ENCODE results near the gene LMAN2. TPM values are rescaled to one million over a fixed set of nuclear protein-coding genes. Genes with fewer than 3 reads are reported as not detected.
"Not testable (repeated sequence)": the region's sequence is repeated elsewhere in the genome, so short reads cannot be mapped to it uniquely, and the experiment has no call there.

Gene LMAN2
- total RNA-seq, 1 donor from 2014 or later: 88.9 TPM

DNA sequence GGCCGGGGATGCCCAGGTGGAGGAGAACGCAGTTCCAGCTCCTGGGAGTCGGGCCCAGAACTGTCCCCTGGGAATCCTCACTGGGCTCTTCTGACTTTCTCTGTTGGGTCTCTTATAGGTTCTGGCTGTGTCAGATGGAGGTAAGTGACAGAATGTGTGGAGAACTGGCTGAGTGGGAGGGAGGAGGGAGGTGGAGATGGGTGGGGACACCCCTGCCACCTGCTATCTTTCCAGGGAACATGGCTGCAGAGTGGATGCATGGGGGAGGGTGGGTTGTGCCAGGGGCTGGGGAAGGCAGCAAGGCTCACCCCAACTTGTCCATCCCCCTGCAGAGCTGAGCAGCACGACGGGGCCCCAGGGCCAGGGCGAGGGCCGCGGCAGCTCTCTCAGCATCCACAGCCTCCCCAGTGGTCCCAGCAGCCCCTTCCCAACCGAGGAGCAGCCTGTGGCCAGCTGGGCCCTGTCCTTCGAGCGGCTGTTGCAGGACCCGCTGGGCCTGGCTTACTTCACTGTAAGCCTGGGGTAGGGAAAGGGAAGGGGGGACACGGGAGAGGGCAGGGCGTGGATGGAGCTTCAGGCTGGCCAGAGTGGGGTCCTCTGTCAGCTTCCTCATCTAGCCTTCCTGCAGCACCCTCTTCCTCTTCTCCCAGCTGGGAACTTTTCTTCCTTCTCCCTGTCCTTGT, 14.5 kb upstream of the LMAN2 start:
- DNase-seq (ENCODE audit: low spot score in 2 of 2): no peak
- no peak for FAIRE-seq

DNA sequence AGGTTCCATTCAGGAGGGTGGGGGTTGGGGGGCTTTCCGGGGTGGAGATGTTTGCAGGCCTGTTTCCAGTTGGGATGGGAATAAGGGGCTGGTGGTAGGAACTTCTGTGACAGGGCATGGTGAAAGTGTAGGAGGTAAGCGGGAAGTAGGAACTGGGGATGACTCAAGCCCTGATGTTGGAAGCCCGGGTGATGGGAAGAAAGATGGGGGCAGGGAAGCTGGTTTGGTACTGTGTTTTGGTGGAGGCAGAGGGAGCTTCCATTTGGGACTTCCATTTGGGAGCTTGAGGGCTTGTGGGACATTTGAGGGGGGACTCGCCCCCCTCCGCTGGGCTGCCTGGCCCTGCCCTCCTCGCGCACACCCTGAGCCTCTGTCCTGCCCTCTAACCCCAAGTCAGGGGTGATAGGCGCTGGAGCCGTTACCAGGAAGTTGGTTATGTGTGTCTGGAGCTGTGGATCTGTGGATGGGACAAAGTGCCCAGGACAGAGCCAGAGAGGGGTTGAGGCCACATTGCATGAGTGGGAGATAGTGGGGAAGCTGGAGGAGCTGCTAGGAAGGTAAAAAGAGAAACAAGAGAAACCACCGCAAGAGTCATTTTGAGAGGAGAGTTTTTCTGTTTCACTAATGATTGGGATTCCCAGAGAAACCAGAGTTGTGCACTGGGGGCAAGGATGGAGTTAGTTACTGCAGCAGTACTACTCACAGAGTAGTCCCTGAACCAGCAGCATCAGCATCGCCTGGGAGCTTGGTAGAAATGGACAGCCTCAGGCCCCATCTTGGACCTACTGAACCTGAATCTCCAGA, 12.9 kb upstream of the LMAN2 start:
- DNase-seq (ENCODE audit: low spot score in 2 of 2) (no peak), FAIRE-seq (no peak)

DNA sequence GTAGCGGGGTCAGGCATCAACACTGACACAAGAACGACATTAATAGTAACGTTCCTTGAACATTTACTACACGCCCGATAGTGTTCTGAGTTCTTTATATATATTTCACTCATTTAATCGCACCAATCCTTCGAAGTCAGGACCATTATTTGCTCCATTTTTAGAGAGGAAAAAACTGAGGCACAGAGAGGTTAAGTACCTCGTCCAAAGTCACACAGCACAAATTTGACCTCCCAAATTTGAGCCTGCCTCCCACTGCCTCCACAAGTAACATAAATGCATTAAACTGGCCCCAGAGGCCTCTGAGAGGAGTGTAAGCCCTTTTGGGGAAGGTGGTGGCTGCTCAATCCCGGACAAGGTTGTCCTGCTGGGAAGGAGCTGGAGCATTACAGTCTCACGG, 12.1 kb upstream of the LMAN2 start:
- no peak for FAIRE-seq
- no peak for DNase-seq (ENCODE audit: low spot score in 2 of 2)

- DNase-seq (ENCODE audit: low spot score in 2 of 2) (peak in 1 of 2 donors; percentile 78), FAIRE-seq (no peak)
These were observed 11.4 kb upstream of the LMAN2 start for GRCh38 chr5:177362610-177363507.

GRCh38 chr5:177362292-177362609, 10.8 kb upstream of the LMAN2 start:
- DNase-seq (ENCODE audit: low spot score in 2 of 2) (no peak), FAIRE-seq (no peak)

GRCh38 chr5:177361418-177362291, 10.2 kb upstream of the LMAN2 start:
- DNase-seq (ENCODE audit: low spot score in 2 of 2): no peak
- no peak for FAIRE-seq

GRCh38 chr5:177360740-177361139, 9.3 kb upstream of the LMAN2 start:
- FAIRE-seq; DNase-seq (ENCODE audit: low spot score in 2 of 2): not testable (repeated sequence)

DNA sequence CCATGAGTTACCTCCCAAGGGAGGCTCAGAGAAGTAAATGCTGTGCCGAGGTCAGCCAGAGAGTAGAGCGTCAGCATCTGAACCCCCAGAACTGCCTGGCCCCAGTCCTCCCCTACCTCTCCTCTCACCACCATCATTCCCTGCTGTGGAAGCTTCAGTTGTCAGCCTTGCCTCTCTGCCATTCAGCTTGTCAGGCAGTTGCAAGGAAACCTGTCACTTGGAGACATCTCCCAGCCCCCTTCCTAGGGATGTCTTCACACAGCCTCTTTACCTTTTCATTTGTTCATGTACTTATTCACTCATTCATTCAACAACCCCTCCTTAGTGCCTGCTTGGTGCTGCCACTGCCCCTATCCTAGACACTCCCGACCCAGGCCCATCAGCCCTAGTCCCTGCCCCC, 8.4 kb upstream of the LMAN2 start:
- no peak for DNase-seq (ENCODE audit: low spot score in 2 of 2)
- FAIRE-seq: no peak

DNA sequence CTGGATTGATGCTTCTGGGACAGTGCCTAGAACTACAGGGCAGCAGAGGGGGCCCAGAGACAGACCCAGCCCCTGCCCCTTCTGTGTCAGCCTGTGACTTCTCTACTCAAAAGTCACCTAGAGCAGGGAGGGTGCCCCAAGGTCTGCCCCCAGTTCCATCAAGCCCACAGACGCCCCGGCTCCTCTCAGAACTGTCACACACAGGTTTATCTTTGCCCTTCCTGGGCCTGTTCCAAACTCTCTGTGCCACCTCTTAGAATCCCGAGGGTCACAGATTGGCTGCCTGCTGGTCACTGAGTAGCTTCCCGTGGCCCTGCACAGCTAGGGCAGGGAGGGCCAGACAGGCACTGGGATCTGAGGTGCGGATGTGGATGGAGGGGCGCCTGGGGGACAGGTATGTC, 8.0 kb upstream of the LMAN2 start:
- FAIRE-seq: no peak

DNA sequence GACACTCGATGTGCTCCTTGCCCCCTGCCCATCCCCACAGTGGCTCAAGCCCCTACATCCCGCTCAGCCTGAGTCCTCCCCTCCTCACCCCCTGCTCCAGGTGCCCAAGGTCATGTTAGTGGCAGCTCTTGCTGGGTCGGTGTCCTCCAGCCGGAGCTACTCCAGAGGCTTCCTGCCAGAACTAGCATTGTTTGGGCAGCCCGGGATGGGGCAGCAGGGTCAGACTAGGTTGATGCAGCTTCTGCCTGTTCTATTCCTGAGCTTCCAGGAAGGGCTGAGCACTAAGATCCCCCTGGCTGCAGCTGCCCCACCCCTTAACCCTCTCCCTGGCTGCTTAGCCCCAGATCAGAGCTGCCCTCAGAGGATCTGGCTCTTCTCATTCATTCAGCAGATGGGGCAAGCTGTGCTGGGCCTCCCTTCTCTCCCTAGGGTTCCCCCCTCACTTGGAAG, 6.9 kb upstream of the LMAN2 start:
- FAIRE-seq: no peak
- no peak for DNase-seq (ENCODE audit: low spot score in 2 of 2)

More for the DNA sequence above, 8.0 kb upstream of the LMAN2 start:
- DNase-seq (ENCODE audit: low spot score in 2 of 2): no peak

DNA sequence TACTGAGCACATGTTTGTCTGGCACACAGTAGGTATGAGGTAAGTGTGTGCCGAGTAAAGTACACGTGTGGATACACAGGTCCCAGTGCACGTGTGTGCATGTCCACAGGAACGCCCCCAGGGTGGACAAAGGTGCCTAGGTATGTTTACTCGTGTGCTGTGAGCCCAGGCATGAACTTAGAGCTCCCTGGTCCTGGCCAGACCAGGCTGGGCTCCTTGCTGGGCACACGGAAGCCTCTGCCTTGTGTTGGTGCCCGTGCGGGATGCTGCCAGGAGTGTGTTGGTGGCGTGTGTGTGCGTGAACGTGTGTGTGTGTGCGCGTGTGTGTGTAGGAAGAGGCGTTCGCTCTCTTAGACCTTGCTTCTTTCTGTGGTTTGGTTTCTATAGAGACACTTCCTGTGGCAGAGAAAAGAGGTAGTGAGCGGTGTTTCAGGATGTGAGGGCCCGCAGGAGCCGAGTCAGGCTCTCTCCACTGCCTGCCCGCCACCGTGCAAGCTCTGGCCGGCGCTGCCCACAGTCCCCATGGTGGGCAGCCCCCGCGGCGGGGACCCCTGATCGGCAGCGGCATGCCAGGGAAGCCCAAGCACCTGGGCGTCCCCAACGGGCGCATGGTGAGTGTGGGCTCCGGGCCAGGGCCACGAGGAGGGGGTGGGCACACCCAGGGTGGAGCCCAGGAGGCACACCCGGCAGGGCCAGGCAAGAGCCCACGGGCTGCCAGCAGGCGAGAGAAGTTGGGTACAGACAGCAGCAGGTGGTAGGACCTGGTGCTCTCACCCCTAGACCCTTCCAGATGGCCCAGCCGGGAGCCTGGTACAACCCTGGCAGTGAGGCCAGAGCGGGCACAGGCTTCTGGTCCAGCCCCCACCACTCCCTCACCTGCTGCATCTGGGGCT, 6.2 kb upstream of the LMAN2 start, which contains the start of gene RGS14:
Gene RGS14, plus strand, starts transcription at position 466 of the 893 bp plus-strand sequence. Its CDS starts 101 bp downstream, at position 567.
- FAIRE-seq: no peak

DNA sequence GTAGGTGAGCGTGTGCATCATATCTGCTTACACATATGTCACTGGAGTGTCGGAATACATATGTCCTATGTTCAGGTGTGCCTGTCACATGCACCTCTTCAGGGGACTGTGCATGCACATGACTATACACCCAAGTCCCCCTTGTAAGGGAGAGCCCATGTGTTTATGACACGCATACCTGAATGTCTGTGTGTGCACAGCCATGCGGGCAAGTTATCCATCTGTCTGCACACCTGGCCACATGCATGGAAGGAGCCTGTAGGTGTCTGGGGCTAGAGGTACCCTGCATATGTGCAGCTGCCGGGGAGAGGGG, 5.6 kb upstream of the LMAN2 start:
- FAIRE-seq (no peak), DNase-seq (ENCODE audit: low spot score in 2 of 2) (no peak)

More for the DNA sequence above, 6.2 kb upstream of the LMAN2 start, which contains the start of gene RGS14:
- DNase-seq (ENCODE audit: low spot score in 2 of 2): peak in 1 of 2 donors; percentile 58

GRCh38 chr5:177356746-177357145, 5.3 kb upstream of the LMAN2 start:
- DNase-seq (ENCODE audit: low spot score in 2 of 2) (no peak), FAIRE-seq (no peak)

DNA sequence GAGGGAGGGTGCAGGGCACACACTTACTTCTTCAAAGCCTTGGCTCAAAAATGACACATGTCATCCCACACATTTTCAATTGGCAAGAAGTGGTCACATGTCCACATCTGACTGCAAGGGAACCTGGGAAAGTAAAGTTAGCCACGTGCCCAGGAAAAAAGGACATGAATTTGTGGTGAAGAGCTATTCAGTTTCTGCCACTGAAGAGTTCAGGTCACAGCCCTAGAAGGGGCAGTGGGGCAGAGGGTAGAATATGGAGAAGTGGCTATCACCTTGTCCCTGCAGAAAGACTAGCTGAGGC, 4.3 kb upstream of the LMAN2 start:
- FAIRE-seq: no peak
- no peak for DNase-seq (ENCODE audit: low spot score in 2 of 2)

DNA sequence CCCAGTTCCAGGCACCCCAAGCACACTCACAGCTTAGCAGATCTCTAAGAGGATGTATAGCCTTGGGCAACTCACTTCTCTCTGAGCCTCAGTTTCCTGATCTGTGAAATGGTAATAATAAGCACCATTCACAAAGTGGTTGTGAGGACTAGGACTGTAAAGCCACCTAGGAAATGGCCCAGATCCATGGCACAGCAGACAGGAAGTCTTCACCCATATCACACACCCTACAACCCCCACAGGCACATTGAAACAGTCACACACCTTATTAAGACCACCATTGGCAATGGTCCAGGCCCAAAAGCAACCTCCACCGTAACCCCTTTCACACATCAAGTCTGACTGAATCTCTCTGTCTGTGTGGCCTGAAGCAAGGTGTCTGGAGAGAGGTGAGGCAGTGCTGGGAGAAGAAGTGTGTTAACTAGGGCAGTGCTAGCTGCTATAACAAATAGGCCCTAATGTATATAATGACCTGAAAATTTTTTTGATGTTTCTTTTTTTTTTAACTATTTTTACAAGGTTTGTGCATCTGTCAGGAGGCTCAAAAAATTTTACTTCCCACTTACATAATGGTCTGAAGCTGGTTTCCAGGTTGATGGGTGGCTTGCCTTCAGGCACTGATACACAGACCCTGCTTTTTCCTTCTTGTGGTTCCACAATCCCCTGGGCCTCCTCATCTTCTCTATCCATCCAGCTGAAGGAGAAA, 3.8 kb upstream of the LMAN2 start:
- FAIRE-seq: no peak
- DNase-seq (ENCODE audit: low spot score in 2 of 2): no peak

DNA sequence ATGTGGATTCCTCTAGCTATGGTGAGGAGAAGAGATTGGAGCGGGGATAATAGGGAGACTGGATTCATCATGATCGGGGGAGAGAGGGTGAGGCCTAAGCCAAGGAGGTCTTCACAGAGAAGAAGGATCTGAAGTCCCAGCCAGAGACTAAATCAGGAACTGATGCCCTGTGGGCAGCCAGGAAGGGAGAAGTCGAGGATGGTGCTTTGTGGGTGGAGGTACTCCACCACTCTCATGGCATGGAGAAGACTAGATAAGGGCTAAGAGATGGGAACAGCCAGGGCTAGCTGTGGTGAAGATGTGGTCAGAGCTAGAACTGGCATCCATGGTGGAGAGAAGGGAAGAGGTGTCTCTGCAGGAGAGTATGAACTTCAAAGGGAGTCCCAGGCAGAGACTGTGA, 3.2 kb upstream of the LMAN2 start:
- no peak for FAIRE-seq
- DNase-seq (ENCODE audit: low spot score in 2 of 2): no peak

- DNase-seq (ENCODE audit: low spot score in 2 of 2): no peak
- no peak for FAIRE-seq
These were observed 2.8 kb upstream of the LMAN2 start for GRCh38 chr5:177354256-177354655.

GRCh38 chr5:177353093-177353492, 1.6 kb upstream of the LMAN2 start:
- FAIRE-seq: no peak
- no peak for DNase-seq (ENCODE audit: low spot score in 2 of 2)

Measured in frontal cortex (tissue), 4 donors.